Activated CD8-positive, alpha-beta memory T cell treated with anti-CD3 and anti-CD28 coated beads for 1 hour (primary cell): ENCODE data around the gene HLCS.

Experiments
- DNase-seq, 2 donors: peaks; one replicate each; pipeline ENCODE4 v3.0.0-alpha.2; 2020; ENCODE audit warnings: low read depth in 1 of 2; ENCODE audit errors: extremely low read depth in 1 of 2

The HLCS gene

DNA sequence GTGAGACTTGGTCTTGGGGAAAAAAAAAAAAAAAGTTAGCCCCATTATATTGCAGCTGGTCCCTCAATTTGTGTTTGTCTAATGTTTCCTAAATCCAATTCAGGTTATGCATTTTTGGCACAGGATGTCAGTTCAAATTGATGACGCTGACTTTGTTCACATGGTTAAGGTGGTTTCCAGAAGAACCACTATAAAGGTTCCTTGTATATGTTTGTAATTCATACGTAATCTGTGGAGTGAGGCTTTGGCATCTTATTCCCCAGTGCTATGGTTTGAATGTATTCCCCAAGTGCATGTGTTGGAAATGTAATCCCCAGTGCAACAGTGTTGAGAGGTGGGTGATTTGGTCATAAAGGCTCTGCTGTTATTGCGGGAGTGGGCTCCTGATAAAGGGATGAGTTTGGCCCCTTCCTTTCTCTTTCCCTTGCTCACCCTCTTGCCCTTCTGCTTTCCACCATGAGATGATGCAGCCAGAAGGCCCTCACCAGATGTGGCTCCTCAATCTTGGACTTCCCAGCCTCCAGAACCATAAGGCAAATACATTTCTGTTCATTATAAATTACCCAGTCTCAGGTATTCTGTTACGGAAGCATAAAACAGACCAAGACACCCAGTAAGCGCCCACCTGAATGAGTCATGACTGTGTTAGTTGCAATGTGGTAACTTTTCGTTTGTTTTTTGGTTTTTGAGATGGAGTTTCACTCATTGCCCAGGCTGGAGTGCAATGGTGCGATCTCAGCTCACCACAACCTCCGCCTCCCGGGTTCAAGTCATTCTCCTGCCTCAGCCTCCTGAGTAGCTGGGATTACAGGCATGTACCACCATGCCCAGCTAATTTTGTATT, 19.5 kb upstream of the HLCS start:
- DNase-seq = no peak

DNA sequence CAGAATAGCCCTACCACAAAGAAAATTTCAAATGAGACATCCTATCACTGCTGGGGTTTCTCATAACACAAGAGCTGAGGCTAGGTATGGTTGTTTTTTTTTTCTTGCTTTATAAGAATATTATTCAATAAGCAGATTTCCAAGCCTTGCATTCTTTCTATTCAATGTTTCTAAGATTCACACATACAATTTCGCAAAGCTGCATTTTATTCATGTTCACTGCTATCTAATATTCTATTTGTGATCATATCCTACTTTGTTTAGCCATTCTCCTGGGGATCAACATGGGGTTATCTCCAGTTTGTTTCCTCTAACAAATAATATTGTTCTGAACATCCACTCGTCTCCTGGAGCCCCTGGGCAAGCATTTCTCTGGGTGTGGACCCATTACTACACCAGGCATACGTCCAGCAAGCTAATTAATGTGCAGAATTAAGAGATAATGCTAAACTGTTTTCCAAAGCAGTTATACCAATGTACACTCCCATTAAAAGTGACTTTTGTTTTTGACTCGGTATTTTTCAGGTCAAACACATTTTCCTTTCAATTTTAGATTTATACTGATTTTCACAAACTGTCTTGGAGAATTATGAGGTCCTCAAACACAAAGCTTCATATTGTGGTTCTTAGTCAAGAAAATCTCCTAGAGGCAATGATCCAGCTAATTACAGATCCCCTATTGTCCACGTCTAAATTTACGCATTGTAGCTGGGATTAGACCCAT, 15.7 kb upstream of the HLCS start:
- DNase-seq = no peak

DNA sequence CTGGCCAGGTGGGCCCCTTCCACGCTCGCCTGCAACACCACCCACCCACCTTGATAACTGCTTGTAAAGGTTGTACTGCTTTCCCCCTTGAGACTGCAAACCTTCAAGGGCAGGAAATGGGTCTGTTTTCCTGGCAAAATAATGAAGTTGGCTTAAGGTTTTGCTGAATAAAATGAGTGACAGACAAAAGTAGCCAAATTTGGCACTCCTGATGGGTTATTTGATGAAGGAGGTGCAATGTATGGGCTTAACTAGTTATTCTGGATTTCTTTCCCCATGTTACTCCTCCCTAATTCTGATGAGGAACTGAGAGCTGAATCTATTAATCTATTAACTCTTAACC, 14.6 kb upstream of the HLCS start:
- DNase-seq = no peak

DNA sequence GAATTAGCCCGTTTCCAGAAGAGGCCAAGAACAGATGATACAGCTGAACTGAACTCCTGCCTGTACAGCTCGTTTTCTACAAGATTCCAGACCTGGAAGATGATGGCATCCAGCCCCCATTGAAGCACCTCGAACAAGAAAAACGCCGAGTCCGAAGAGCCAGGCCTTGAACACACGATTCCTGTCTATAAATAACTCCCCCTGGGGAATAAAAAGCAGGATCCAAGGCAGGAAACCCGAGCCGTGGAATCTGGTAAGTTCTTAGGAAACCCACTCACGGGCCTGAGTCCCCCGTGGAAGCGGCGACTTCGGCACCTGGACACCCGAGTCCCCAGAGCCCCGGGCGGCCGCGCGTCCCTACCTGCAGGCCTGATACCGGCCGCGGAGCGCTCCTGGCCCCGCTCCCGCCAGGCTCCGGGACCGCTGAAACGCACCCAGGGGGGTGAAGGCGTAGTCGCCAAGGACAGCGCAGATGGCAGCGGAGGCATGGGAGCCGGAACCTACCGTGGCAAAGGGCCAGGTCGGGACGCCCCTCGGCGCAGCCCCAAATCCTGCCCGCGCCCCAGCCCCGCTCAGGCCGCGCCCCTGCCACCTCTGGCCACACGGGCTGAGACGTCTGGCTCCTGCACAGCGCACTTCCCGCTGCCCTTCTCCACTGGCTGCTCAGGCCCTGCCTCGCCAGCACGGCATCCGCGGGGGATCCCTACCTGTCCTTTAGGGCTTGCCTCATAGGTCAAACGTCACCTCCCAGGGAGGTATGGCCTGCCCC, 14.0 kb upstream of the HLCS start:
- no peak for DNase-seq

DNA sequence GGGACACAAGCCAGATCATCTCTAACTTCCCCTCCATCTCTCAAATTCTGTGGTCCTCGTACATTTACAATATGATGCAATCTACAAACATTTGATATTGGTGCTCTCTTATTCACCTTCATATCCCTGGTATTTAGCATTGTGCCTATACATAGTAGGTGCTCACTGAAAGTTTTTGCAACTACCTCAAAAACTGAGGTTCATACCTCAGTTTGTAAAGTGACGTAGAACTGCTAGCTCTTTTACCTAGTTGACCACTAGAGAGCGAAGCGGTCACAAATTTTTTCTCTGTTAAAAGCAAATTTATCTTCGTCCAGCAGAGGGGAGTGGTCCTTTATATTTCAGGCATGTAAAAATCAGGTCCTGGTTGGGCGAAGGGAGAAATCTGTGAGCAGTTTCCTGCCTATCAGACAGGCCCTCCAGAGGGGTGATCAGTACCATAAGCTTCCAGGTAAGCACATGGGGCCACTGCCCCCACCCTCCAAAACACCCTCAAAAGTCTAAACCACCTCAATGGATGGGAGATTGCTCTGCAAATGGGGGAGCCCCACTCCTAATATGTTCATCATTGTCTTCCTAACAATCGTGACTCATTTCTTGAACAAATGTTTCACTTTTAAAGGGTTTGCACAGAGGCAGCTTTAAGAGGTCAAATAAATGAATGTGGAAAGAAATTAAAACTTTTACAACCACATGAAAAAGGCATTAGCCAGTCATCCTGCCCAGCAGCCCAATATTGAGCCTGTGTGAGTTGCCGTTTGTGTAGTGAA, 10.6 kb upstream of the HLCS start:
- no peak for DNase-seq

DNA sequence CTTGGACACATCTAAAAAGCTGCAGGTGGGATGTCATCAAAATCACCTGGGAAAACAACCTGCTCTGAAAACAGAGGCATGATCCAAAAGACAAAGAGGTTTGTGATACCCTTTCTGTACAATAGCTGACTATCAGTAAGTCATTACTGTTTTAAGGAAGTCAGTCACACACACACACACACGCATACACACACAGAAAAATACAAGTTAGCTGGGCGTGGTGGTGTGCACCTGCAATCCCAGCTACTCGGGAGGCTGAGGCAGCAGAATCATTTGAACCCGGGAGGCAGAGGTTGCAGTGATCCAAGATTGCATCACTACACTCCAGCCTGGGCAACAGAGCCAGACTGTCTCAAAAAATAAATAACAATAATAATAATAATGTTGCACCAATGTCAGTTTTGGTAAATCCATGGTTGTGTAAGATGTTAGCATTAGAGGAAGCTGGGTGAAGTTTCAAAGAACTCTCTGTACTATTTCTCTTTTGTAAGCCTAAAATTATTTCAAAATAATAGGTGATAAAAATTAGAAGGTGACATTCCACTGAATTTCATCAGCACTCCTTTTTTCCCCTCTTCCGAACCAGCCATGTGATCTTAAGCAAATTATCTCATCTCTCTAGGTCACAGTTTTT, 9.9 kb upstream of the HLCS start:
- no peak for DNase-seq

DNA sequence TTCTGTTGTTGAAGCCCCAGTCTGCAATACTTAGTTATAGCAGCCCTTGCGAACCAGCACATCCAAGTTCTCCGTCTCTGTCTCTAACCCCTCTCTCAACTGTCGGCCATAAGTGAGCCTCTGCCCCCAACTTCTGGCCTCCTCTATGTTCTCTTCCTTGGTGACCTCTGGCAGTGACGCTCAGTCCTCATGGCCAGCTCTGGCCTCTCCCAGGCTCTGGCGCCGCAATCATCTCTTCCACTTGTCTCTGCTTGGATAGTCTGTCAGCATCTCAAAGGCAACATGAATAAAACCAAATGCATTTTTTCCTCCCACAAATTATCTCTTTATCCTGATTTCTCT, 8.4 kb upstream of the HLCS start:
- DNase-seq = no peak

DNA sequence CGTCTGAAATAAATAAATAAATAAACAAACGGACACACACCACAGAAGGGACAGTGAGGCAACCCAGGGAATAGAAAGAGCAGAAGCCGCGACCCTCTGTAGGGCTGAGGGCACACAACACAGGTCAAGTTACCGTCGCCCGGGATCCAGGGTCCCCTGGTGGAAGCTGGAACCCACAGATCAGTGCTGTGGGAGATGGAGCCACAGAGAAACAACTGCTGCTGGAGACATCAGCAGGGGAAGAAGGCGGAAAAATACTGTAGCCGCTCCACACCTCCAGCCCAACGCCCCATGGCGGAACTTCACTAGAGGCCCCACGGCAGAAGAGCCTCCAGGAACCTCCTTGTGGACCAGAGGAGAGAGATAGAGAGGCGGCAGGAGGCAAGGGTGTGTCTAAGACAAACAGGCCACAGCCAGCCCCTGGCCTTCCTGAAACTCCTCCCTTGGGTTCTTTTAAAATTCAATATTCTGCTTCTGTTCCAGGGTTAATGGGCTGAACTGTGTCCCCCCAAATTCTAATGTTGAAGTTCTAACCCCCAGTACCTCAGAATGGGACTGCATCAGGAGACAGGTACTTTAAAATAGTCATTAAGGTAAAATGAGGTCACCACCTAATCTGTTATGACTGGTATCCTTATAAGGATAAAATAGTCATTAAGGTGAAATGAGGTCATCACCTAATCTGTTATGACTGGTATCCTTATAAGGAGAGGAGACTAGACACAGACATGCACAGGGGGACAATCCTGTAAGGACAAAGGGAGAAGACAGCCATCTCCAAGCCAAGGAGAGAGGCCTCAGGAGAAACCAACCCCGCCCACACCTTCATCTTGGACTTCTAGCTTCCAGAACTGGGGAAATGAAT, 7.7 kb upstream of the HLCS start:
- DNase-seq = no peak

DNA sequence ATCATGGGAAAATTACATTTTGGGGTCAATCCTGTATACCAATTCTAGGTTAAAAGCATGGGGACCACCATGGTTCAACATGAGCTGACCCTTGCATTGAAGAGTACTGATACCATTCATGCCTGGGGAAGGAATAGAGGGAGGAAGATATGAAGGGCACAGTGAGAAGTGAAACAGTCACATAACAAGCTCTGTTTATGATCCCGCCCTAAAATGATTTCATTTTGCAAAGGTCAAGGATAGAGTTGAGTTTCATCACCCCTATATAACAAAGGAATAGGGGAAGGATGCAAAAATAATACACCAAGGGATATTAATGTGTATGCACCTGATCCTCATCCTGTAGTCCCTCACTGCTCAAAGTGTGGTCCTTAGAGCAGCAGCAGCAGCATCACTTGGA, 2.5 kb upstream of the HLCS start:
- DNase-seq = no peak

DNA sequence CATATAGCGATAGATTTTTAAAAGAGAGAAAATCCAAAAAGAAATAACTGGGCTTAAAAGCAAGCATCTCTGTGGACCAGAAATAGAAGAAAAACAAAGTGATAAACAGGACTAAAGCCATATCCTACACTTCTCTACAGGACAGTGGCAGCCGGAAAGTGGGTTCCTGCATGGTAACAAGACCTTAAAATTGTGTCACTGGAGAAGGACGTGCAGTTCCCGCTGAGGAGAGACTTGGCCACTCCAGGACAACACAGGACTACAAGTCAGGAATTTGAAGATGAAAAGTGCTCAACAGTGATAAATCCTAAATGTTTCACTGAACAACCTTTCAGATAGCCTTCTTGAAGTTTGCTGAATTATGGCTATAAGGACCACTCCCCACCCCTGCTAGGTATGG, 1.9 kb upstream of the HLCS start:
- DNase-seq = no peak

DNA sequence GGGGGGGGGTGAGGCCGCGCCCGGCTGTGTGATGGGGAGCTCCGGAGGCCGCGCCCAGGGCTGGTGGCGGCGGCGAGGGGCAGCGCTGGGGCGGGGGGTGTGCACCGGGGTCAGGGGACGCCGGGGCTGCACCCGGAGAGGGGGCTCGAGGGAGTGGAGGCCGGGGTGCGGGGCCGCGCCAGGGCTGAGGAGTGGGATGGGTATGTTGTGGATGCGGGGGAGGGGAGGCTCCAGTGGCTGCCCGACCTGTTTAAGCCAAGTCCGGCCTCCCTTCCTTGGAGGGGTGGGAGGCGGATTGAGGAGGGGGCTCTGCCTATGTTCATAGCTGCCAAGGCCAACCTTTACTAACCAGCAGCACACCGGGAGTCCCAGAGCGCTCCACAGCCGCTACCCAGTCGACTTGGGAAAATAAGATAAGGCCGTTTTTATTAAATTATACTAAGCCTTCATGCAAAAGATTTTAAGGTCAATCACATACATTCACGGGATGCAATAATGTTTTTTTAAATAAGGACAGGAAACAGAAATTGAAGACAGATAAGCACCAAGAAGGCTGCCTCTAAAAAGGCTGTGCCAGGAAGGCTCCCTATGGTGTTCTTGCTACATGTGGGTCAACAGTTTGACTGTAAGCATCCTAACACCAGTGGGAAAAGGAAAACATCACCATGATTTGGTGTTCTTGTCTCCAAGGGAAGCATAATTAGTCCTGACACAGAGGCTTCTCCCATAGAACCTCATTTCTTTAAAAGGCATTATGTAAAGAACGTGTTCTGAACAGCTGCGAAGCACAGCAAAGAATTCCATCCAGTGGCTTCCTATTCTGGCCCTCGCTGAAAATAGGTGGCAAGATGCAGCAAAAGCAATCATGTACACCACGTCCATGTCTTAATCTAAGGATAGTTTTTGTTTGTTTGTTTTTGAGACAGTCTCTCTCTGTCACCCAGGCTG, 626 bp upstream of the HLCS start:
- DNase-seq = no peak

DNA sequence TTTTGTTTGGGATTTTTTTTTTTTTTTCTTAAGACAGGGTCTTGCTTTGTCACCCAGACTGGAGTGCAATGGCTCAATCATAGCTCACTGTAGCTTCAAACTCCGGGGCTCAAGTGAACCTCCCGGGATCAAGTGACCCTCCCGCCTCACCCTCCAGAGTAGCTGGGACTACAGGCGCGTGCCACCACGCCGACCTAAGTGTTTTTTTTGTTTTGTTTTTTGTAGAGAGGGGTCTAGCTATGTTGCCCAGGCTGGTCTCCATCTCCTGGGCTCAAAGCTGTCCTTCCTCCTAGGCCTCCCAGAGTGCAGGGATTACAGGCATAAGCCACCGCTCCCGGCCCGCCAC, 776 bp downstream of the HLCS start:
- DNase-seq = no peak

DNA sequence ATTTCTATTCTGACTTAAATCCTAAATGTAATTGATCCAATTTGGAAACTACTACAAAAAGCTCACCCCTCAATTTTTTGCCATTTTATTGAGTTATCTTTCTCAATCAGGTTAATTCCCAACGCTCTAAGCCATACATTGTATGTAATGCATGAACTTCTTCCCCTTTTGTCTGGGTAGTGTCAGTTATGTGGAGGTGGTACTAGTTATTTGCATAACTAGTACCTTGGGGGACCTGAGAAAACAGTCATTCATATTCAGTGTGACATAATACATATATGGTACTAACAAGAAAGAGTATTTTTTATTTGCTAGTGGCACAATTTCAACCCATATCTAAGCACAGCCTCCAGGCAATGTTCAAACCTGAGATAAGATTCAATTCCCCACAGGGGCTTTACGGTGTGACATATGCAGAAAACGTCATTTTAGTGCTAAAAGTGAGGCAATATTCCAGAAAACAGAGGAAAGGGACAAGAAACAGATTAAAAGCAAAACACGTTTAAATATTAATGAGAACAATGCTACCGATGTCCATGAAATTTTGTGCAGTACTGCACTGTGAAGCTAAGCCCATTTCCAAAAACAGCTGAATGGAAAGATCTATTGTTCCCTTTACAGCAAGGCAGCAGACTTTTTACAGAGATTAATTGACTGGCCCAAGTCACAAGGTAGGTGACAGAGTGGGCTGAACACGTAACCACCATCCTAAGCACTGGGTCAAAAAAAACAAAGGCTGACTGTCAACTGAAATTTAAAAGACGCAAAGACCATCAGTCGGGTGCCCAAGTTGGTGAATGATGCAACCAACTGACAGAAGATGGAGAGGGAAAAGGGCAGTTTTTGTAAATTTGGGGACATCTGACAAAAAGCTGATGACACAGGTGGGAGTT, 1.4 kb downstream of the HLCS start:
- DNase-seq = no peak

DNA sequence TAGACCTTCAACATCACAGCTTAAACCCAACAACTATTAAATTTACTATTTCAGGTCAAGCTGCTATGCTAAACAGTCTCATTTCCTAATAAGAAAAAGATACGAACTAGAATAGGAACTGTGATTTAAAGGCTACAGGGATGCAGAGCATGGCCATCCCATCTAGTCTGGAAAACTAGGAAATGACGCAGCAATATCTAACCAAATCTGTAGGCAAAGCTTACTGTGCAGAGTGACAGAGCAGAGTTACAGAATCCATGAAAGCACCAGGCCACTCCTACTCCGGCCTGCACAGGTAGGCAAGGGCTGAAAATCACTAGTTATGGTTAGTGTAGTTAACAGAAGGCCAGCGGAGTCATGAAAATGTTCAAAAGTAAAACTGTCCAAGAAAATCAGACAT, 2.1 kb downstream of the HLCS start:
- DNase-seq = no peak

DNA sequence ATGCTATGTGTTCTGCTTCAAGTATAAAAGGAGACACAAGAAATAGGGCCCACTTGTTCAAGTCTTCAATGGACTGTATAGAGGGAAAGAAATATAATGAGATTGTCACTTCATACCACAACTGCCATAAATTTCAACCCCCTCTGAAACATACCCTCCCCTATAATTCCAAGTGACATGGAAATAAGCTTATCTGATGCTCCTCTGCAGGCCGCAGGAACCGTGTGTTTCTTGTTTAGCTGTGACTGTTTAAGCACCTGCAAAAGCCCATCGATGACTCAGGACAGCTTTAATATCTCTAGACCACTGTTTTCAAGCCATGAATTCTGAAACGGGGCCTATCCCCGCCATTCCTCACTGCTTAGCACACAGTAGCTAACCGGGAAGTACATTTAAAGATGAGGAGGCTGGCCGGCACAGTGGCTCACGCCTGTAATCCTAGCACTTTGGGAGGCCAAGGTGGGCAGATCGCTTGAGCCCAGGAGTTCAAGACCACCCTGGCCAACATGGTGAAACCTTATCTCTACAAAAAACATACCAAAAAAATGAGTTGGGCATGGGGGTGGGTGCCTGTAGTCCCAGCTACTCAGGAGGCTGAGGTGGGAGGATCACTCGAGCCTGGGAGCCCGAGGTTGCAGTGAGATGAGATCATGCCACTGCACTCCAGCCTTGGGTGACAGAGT, 4.2 kb downstream of the HLCS start:
- DNase-seq = no peak

DNA sequence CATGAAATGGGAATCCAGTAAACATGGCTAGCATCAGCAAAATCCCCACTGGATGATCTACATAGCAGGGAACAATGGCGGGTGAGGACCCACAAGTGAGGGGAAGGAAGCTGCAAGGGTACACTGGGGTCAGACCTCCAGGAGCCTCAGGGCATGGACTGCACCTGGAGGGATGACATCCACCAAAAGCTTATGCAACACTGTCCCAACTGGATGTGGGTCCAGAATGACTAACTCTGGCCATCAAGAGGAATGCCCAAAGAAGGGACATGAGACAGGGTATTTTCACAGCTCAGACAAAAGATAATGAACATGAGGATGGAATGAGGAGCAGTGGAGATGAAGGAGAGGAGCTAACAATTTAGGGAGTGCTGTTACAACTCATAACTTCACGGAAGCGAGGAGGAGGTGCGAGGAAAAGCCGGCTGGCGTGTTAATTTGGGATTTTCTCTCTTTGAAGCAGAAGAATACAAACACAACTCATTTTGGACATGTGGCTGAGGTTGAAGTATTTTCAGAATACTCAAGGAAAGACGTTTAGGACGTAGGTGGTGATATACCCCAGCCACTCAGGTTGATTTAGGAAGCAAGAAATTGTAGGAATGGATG, 5.7 kb downstream of the HLCS start:
- no peak for DNase-seq
